ENCODE data around the gene SARS2.

The SARS2 gene

GRCh38 chr19:38870612-38871011 is 60.0 kb downstream of the SARS2 start:
- TF ChIP-seq FOXP2 (optimal IDR thresholded peaks at IDR 0.05; ENCODE audit: borderline replicate concordance, extremely low read depth, extremely low read length, insufficient read depth) = no peak
- no peak for TF ChIP-seq TAF1 (IDR thresholded peaks at IDR 0.05; ENCODE audit: borderline replicate concordance, insufficient read depth, low read length)
- TF ChIP-seq, protein P1, sequence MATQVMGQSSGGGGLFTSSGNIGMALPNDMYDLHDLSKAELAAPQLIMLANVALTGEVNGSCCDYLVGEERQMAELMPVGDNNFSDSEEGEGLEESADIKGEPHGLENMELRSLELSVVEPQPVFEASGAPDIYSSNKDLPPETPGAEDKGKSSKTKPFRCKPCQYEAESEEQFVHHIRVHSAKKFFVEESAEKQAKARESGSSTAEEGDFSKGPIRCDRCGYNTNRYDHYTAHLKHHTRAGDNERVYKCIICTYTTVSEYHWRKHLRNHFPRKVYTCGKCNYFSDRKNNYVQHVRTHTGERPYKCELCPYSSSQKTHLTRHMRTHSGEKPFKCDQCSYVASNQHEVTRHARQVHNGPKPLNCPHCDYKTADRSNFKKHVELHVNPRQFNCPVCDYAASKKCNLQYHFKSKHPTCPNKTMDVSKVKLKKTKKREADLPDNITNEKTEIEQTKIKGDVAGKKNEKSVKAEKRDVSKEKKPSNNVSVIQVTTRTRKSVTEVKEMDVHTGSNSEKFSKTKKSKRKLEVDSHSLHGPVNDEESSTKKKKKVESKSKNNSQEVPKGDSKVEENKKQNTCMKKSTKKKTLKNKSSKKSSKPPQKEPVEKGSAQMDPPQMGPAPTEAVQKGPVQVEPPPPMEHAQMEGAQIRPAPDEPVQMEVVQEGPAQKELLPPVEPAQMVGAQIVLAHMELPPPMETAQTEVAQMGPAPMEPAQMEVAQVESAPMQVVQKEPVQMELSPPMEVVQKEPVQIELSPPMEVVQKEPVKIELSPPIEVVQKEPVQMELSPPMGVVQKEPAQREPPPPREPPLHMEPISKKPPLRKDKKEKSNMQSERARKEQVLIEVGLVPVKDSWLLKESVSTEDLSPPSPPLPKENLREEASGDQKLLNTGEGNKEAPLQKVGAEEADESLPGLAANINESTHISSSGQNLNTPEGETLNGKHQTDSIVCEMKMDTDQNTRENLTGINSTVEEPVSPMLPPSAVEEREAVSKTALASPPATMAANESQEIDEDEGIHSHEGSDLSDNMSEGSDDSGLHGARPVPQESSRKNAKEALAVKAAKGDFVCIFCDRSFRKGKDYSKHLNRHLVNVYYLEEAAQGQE (IDR thresholded peaks at IDR 0.05; ENCODE audit: insufficient read depth in 1 of 2, low read depth in 2 of 2, low read length in 2 of 2) = no peak
- no peak for TF ChIP-seq POLR2AphosphoS5 (IDR thresholded peaks at IDR 0.05; ENCODE audit: low read depth, low read length)
- no peak for TF ChIP-seq SIN3A (IDR thresholded peaks at IDR 0.05; ENCODE audit: borderline replicate concordance, insufficient read depth, low read length)

- no peak for TF ChIP-seq FOXP2 (optimal IDR thresholded peaks at IDR 0.05; ENCODE audit: borderline replicate concordance, extremely low read depth, extremely low read length, insufficient read depth)
- TF ChIP-seq, protein P1 (IDR thresholded peaks at IDR 0.05; ENCODE audit: insufficient read depth in 1 of 2, low read depth in 2 of 2, low read length in 2 of 2) = no peak
- TF ChIP-seq SIN3A (IDR thresholded peaks at IDR 0.05; ENCODE audit: borderline replicate concordance, insufficient read depth, low read length) = no peak
- no peak for TF ChIP-seq POLR2AphosphoS5 (IDR thresholded peaks at IDR 0.05; ENCODE audit: low read depth, low read length)
Observed at GRCh38 chr19:38869836-38870607, 60.5 kb downstream of the SARS2 start.

GRCh38 chr19:38869160-38869835 is 61.3 kb downstream of the SARS2 start:
- TF ChIP-seq POLR2AphosphoS5 (IDR thresholded peaks at IDR 0.05; ENCODE audit: low read depth, low read length) (no peak), TAF1 (IDR thresholded peaks at IDR 0.05; ENCODE audit: borderline replicate concordance, insufficient read depth, low read length) (no peak), SIN3A (IDR thresholded peaks at IDR 0.05; ENCODE audit: borderline replicate concordance, insufficient read depth, low read length) (no peak), FOXP2 (optimal IDR thresholded peaks at IDR 0.05; ENCODE audit: borderline replicate concordance, extremely low read depth, extremely low read length, insufficient read depth) (no peak)
- TF ChIP-seq, protein P1 (IDR thresholded peaks at IDR 0.05; ENCODE audit: insufficient read depth in 1 of 2, low read depth in 2 of 2, low read length in 2 of 2) = no peak

DNA sequence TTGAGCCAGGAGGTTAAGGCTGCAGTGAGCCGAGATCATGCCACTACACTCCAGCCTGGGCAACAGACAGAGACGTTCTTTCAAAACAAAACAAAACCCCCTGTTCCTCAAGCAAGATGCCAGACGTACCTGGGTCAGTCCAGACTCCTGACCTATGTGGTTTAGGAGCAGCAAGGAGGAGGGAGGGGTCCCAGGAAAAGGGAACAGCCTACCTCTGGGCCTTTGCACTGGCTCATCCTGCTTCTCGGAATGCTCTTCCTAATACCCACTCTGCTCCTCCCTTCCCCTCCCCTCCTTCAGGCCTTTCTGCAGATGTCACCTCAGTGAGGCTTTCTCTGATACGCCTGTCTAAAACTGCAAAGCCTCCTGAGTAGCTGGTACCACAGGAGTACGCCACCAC is 62.0 kb downstream of the SARS2 start:
- TF ChIP-seq, protein P1 (IDR thresholded peaks at IDR 0.05; ENCODE audit: insufficient read depth in 1 of 2, low read depth in 2 of 2, low read length in 2 of 2) = no peak
- TF ChIP-seq SIN3A (IDR thresholded peaks at IDR 0.05; ENCODE audit: borderline replicate concordance, insufficient read depth, low read length) (no peak), TAF1 (IDR thresholded peaks at IDR 0.05; ENCODE audit: borderline replicate concordance, insufficient read depth, low read length) (no peak), FOXP2 (optimal IDR thresholded peaks at IDR 0.05; ENCODE audit: borderline replicate concordance, extremely low read depth, extremely low read length, insufficient read depth) (no peak), POLR2AphosphoS5 (IDR thresholded peaks at IDR 0.05; ENCODE audit: low read depth, low read length) (no peak)

All from PFSK-1 (cell line).